Occipital lobe (tissue), 2 donors: ENCODE results near the gene NFKBIZ. TPM values are rescaled to one million over a fixed set of nuclear protein-coding genes. Genes with fewer than 3 reads are reported as not detected.

Experiments
- DNase-seq: peaks from one replicate; lab custom pipeline; 2025; lab: John Stamatoyannopoulos, UW
- total RNA-seq: library from RNA; depleted of rRNA; stranded (reverse); fragments of >200 nt; gene quantifications from one replicate; pipeline ENCODE4 v1.2.3, GENCODE V29; 2014

NFKBIZ gene
- 2.3 TPM for total RNA-seq

- peak; percentile 88 for DNase-seq
Measured at GRCh38 chr3:101848754-101849713, at the start of gene NFKBIZ. Gene NFKBIZ (plus strand): TSS chr3:101849514. CDS start chr3:101849629, 115 bp downstream.

DNA sequence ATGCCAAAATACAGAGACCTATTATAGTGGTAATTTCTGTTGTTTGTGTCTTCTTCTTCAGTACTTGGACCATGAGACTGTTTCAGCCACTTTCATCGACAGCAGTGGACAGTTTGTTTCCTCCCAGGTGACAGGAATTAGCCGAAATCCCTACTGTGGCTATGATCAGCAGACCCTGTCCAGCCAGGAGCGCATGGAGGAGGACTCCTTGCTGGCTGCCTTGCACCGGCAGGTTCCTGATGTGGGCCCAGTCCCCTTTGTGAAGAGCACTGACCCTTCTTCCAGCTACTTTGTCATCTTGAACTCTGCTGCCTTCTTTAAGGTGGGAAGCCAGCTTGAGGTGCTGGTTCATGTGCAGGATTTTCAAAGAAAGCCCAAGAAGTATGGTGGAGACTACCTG lies 48.1 kb upstream of the NFKBIZ start:
- no peak for DNase-seq

DNA sequence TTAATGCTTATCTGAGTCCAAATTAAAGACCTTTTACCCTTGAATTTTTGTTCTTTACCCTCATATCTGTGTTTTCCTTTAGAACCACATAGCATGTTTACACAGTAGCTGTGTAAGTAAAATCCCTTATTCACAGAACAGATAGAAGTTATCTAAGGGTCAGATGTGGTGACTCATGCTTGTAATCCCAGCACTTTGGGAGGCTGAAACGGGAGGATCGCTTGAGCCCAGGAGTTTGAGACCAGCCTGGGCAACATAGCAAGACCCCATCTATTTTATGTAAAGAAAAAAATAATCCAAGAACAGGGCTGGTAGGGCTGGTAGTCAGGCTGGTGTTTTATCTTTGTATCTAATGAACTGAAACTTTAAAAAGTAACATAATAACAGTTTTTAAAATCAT lies 47.1 kb upstream of the NFKBIZ start:
- DNase-seq: no peak

DNA sequence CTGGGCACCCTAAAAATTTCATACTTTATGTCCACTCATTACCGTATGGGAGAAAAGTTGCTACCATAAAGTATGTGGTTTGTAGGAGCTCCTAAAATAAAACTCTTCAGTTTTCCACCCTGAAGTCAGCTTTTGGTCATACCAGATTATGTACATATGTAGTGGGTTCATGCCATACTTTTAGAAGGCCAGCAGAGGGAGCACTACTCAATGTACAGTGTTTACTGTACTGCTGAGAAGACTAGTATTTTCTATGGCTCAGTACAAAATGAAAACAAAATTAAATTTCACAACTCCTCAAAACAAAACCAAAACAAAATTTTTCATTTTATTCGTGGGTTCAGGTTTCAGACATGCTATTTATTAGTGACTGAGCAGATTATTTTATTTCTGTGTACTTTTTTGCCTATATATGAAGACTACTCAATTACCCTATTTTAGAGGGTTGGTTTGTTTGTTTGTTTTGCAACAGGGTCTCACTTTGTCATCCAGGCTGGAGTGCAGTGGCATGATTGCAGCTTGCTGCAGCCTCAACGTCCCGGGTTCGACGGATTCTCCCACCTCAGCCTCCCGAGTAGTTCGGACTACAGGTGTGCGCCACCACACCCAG lies 46.0 kb upstream of the NFKBIZ start:
- peak; percentile 17 for DNase-seq

DNA sequence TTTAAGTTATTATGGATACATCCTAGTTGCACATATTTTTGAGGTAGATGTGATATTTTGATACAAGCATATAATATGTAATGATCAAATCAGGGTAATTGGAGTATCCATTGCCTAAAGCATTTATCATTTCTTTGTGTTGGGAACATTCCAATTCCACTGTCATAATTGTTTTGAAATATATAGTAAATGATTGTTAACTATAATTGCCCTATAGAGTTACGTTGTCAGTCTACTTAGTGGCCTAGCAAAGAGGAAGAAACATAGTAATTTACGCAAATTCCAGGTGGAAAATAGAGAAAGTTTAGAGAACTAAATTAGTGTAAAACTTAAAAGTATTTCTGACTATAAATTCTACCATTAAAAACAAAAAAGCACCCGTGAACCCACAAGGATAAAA lies 45.4 kb upstream of the NFKBIZ start:
- no peak for DNase-seq

DNA sequence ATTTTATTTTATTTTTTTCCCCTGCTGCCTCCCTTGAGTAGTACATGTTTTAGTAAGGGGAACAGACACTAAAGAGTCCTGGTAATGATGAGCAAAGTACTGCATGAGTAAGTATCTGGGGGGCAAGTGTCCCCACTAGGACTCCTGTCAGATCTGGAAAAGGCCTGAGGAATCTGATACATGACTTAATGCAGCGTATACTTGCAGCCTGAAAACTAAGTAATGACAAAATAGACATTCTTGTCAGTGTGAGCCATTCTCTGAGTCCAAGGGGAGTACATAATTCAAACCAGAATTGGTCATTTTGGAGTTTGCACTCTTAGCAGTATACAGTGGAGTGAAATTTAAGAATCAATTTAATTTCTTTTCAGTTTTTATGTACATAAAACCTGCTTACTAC lies 42.8 kb upstream of the NFKBIZ start:
- no peak for DNase-seq

GRCh38 chr3:101807888-101808287 lies 41.4 kb upstream of the NFKBIZ start:
- no peak for DNase-seq

DNA sequence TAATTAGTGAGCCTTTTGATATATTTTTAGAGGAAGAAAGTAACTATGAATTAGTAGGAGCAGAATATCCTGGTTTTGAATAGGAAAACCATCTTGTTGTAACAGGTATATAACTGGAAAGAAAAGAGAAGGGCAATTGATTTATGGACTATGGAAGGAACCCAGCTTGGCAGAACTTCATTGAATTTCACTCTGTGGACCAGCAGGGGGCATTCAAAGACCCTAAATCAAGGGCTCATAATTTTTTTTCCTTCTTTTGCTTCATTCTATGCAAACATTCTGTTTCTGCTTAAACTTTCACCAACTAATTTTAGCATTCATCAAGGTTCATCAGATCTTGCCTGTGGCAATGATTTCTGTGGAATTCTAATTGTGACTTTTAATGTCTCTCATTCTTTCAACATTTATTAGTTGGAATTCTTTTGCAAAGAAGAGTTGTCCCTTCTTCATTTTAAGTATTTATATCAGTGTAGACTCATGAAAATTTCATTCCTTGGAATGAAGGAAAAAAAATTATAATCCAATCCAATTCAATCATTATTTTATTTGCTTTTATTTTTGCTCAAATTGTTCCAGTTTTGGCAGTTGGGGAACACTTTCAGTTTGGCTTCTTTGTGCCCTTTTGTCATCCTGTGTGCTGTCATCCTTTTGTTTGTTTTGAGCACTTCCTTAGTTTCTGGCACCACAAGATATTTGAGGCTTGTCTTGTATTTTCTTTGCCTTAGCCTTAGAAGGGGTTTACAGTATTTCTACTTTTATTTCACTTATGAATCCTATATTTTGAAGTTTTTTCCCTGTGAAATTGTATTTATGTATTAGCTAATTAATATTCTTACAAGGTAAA lies 39.9 kb upstream of the NFKBIZ start:
- DNase-seq: no peak

- DNase-seq: no peak
Measured at GRCh38 chr3:101810022-101810418, 39.3 kb upstream of the NFKBIZ start.

DNA sequence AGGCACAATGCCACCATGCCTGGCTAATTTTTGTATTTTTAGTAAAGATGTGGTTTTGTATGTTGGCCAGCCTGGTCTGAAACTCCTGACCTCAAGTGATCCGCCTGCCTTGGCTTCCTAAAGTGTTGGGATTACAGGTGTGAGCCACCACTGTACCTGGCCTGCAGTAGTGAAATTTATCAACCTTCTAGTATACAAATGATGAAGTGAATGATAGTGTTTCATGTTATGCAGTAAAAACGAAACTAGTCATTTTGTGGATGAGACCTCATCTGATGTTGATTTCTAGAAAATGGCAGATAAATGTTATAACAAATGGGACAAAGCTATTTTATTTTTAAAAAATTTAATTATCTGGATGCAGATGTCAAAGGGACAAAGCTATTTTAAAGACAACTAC lies 37.4 kb upstream of the NFKBIZ start:
- no peak for DNase-seq

DNA sequence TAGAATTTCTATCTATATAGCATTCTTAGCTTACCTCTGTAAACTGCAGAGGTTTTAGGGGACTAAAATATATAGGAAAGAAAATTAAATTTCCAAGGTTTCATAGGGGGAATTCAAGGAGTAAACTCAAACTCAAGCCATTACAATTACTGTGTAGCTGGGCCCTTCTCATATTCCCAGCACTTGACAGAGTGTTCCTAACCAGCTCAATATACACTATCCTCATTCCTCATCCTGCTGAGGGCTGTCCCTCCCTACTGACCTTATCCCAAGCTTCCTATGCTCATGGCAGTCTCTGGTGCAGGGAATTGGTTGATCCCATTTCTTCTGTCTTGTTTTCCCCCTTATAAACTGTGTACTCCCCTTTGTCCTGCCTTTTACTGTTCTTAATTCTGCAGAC lies 36.4 kb upstream of the NFKBIZ start:
- DNase-seq: no peak

DNA sequence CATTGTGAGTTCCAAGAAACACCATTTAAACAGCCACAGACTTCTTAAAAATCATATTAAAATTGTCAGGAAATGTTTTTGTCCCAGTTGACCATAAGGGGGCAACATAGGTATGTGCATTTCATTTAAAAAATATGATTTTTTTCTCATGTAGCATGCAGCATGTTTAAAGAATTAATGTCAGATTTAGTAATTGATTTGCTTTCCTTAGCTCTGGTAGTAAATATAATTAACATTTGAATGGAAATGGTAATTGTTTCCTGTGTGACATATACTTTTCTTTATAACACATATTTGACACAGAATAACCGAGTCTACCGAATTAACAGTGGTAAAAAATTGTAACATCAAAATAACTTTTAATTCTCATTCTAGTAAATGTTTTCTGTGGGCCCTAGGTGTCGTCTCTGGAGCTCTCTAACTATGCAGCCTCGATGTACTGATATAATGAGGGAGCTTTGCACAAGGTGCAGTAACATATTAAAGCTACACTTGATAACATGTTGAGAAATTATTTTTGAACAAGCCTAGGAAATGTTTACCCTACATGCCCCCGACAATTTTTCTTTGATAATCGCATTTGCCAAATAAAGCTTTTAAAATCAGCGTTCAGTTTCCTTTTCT lies 35.4 kb upstream of the NFKBIZ start:
- no peak for DNase-seq

- no peak for DNase-seq
Measured at GRCh38 chr3:101814835-101815234, 34.5 kb upstream of the NFKBIZ start.

GRCh38 chr3:101816215-101817149 lies 32.8 kb upstream of the NFKBIZ start:
- DNase-seq: no peak

DNA sequence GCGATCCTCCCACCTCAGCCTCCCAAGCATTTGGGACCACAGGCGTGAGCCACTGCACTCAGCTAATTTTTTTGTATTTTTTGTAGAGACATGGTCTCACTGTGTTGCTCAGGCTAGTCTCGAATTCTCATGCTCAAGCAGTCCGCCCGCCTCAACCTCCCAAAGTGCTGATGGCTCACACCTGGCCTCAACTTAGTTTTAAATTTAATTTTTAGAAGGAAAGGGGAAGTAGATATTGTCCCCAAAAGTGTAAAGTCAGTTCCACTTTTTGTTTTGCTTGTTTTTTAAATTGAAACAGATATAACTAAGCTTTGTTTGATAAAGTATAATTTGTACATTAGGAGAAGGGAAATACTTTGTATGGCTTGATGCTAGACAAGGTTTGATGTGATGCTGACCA lies 31.3 kb upstream of the NFKBIZ start:
- DNase-seq: no peak

GRCh38 chr3:101819649-101820206 lies 29.6 kb upstream of the NFKBIZ start:
- DNase-seq: no peak

- no peak for DNase-seq
Measured at GRCh38 chr3:101821503-101821902, 27.8 kb upstream of the NFKBIZ start.

GRCh38 chr3:101823525-101823924 lies 25.8 kb upstream of the NFKBIZ start:
- no peak for DNase-seq

GRCh38 chr3:101824702-101825101 lies 24.6 kb upstream of the NFKBIZ start:
- no peak for DNase-seq

GRCh38 chr3:101825904-101826445 lies 23.3 kb upstream of the NFKBIZ start:
- no peak for DNase-seq
